ENCODE data around the gene NCOA3.

GRCh38 chr20:47656318-47656717 lies 154.6 kb downstream of the NCOA3 start:
- TF ChIP-seq CTCF (IDR thresholded peaks at IDR 0.05) (no peak), POLR2AphosphoS5 (IDR thresholded peaks at IDR 0.05) (no peak), POLR2A (IDR thresholded peaks at IDR 0.05) (no peak)
